RWPE1 (cell line): ENCODE results near the gene GLS2.

Source experiments
- CTCF ChIA-PET: fragments of 350-600 bp; sonication (Branson Sonifier 250); formaldehyde crosslinking; extraction: SDS; loops from one replicate; lab custom pipeline; 2021; lab: Yijun Ruan, JAX
- POLR2A ChIA-PET: fragments of 400-600 bp; formaldehyde crosslinking; extraction: SDS; loops from one replicate; lab custom pipeline; 2020; ENCODE audit warnings: antibody characterized with exemption; ENCODE audit not compliant: low non-redundant PET; lab: Yijun Ruan, JAX
- DNase-seq: peaks from one replicate; pipeline ENCODE4 v3.0.0; 2012; ENCODE audit warnings: low spot score
- H3K27ac ChIP-seq: fragments of 450-650 bp; 2 replicates; pipeline ENCODE4 v1.5.1; 2017
- TF ChIP-seq, protein P1 (sequence below): fragments of 450-650 bp; conservative IDR thresholded peaks from 2 replicates; pipeline ENCODE4 v1.5.1; 2017; ENCODE audit warnings: low read depth, mild to moderate bottlenecking

The GLS2 gene

DNA sequence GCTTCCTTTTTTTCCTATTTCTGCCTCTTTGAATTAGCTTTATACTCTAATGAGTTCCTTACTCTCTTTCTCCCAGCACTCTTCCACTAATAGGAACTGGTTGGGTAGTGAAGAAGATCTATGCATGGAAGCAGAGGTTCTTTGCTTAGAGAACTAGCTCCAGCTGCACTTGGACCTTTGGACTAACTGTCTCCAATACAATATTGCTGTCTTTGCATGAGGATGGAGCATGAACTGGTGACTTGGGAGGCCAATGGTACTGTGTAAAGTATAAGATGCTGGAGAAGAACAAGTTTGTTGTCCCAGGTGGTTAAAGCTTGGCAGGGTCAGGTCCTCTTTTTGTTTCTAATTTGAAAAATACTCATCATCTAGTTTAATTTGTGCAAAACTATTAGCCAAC is 2.4 kb upstream of the GLS2 start:
- ChIA-PET POLR2A (no interaction called here), CTCF (no interaction called here)
- H3K27ac ChIP-seq: no peak overlapping the region
- no peak for DNase-seq
- TF ChIP-seq, protein P1, sequence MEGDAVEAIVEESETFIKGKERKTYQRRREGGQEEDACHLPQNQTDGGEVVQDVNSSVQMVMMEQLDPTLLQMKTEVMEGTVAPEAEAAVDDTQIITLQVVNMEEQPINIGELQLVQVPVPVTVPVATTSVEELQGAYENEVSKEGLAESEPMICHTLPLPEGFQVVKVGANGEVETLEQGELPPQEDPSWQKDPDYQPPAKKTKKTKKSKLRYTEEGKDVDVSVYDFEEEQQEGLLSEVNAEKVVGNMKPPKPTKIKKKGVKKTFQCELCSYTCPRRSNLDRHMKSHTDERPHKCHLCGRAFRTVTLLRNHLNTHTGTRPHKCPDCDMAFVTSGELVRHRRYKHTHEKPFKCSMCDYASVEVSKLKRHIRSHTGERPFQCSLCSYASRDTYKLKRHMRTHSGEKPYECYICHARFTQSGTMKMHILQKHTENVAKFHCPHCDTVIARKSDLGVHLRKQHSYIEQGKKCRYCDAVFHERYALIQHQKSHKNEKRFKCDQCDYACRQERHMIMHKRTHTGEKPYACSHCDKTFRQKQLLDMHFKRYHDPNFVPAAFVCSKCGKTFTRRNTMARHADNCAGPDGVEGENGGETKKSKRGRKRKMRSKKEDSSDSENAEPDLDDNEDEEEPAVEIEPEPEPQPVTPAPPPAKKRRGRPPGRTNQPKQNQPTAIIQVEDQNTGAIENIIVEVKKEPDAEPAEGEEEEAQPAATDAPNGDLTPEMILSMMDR: no peak

DNA sequence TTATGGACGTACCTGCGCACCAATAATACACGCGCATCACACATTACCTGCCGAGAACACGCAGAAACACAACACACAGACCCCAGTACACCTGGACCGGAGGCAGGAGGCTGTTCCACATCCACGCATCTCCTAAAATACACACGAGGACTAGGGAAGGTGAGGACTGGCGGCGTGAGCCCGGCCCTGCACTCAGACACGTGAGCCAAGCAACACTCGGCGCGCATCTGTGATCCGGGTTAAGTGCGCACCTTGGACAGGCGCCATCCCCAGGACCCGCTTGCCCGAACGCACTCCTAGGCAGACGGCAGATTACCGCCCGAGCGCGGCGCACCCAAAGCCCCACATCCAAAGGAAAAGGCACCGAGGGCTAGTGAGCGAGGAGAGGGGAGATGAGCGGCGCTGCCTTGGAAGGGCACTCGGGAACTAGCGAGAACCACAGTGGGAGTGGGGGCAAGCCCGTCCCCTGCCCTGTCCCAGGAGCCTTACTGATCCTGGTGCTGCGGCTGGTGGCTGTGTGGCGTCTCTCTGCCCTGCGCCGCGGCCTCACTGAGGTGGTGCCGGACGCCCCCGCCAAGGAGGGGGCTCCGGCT is 417 bp downstream of the GLS2 start:
- DNase-seq: peak; percentile 8
- ChIA-PET POLR2A (no interaction called here), CTCF (interaction anchor here (0.6 kb wide), 1 partner anchor 314 kb away, joined by 3 read pairs; no protein-coding TSS in a partner anchor)

DNA sequence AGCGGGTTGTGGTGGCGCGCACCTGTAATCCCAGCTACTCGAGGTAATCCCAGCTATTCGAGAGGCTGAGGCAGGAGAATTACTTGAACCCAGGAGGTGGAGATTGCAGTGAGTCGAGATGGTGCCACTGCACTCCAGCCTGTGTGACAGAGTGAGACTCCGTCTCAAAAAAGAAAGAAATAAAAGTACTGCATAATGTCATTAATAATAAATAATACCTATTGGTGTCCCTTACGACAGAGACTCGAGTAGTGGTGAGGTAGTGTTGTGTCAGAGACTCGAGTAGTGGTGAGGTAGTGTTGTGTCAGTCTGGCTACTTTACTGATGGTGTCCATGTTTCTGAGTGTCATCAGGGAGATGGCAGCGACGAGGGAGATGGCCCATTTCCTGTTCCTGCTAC is 1.3 kb downstream of the GLS2 start:
- POLR2A ChIA-PET: no interaction called here
- no peak for DNase-seq
- CTCF ChIA-PET: no interaction called here
- TF ChIP-seq, protein P1: no peak
- no peak overlapping the region for H3K27ac ChIP-seq

More for the DNA sequence above, 417 bp downstream of the GLS2 start:
- H3K27ac ChIP-seq: peak overlapping the region; percentile 37; the same call in 1 of the 2 replicates
- TF ChIP-seq, protein P1: no peak

DNA sequence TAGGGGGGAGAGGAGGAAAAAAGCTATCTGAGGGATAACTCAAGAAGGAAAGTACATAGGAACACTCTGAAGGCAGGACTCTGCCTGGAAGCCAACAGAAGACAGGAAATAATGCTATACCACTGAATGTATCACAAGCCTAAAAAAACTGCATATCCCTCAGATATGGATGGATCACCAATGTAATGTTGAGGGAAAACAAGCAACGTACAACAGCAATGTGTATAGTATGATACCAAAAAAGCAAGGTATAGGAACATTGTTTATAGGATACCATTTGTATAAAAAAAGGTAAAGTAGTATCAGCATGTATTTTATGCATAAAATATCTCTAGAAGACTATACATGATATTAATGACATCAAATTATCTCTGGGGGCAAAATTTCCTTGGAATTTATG is 3.4 kb downstream of the GLS2 start:
- TF ChIP-seq, protein P1: no peak

DNA sequence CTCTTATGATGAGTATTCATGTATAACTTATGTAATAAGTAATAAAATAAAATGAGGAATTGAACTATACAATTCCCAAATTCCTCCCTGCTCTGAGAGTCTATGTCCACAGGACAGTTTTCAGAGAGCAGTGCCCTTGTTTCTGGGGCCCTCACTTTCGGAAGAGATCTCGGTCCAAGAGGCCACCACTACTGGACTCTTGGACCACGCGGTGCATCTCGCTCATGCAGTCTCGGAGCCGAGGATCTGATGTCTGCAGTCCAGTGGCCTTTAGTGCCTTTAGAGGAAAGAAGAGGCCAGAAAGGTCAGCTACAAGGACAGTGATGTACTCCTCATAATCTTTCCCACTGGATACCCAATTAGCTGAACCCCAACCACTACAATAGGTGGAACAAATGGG is 8.3 kb downstream of the GLS2 start:
- POLR2A ChIA-PET: no interaction called here
- no peak overlapping the region for H3K27ac ChIP-seq
- CTCF ChIA-PET: no interaction called here
- TF ChIP-seq, protein P1: no peak
- DNase-seq: no peak

More for the DNA sequence above, 3.4 kb downstream of the GLS2 start:
- POLR2A ChIA-PET: no interaction called here
- no peak overlapping the region for H3K27ac ChIP-seq
- DNase-seq: no peak
- CTCF ChIA-PET: interaction anchor here (0.7 kb wide), 1 partner anchor 209 kb away, joined by 3 read pairs; no protein-coding TSS in a partner anchor

DNA sequence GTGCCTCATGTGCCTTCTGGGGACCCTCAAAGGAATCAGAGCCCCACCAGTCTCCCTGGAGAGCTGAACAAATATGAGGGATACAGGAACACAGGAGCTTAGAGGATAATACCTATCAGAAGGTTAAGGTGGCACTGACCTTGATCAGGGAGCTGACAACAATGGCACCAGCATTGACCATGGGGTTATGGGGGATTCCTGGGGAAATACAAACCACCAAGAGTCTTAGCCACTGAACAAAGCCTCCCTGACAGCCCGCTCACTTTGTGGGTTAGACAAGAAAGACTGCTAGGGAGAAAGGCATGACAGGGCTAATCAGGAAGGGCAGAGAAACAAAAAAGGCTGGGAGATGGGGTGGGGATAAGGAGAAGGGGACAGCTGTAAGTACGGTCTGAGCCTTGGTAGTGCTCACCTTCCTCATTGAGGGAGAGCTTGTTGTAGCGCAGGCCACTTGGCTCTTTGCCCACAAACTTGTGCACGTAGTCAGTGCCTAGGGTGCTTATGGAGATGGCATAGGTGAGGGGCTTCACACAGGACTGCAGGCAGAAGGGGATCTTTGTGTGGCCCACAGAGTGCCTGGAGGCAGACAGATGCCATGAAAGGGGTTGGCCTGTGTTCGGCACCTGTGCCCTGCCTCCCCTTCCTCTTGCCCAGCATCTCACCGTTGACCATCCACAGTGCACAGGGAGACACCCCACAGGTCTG is 10.3 kb downstream of the GLS2 start:
- H3K27ac ChIP-seq: no peak overlapping the region
- ChIA-PET POLR2A (interaction anchor here (0.6 to 0.7 kb wide), 2 partner anchors 20 to 132 kb away, joined by 4 to 5 read pairs; no protein-coding TSS in a partner anchor), CTCF (interaction anchor here (0.6 to 0.7 kb wide), 2 partner anchors 188 to 417 kb away, joined by 3 to 6 read pairs; no protein-coding TSS in a partner anchor)
- TF ChIP-seq, protein P1: no peak
- no peak for DNase-seq
